Measurements from ENCODE around the gene EED. TPM values are rescaled to one million over a fixed set of nuclear protein-coding genes. Genes with fewer than 3 reads are reported as not detected.

Gene EED
- total RNA-seq, 1 experiment from 2014 or later, result 25.2 TPM

- ChIA-PET CTCF (no interaction called here), POLR2A (no interaction called here), RAD21 (ENCODE audit: low non-redundant PET in 1 of 2, low total read pairs in 2 of 2, uncharacterized antibody in 2 of 2, unreplicated experiment in 2 of 2) (no interaction called here)
- no peak for DNase-seq (ENCODE audit: low read depth, low spot score)
- Histone ChIP-seq H3K27me3 (ENCODE audit: insufficient read depth, low read length) (no peaks in the 10 kb centered on the region), H4K20me1 (ENCODE audit: insufficient read depth) (no peaks in the 10 kb centered on the region), H3K4me1 (ENCODE audit: control insufficient read depth in 1 of 2, insufficient read depth in 2 of 2, low read length in 2 of 2) (peaks cover 0 to 4% of the 10 kb centered on the region in 2 experiments; a peak in 1 of 4 replicates), H2AFZ (ENCODE audit: low read depth, low read length, poor library complexity, severe bottlenecking) (no peak overlapping the region), H3K9me3 (ENCODE audit: control insufficient read depth in 1 of 2, insufficient read depth in 1 of 2, low read depth in 1 of 2, low read length in 2 of 2) (no peaks in the 10 kb centered on the region), H3K36me3 (ENCODE audit: control insufficient read depth in 1 of 2, insufficient read depth in 2 of 2, low read length in 2 of 2) (no peaks in the 10 kb centered on the region), H3K9ac (ENCODE audit: low read length) (no peak overlapping the region), H3K9me2 (ENCODE audit: insufficient read depth) (no peaks in the 10 kb centered on the region), H3K79me2 (ENCODE audit: insufficient read depth, low read length) (no peaks in the 10 kb centered on the region), H3K27ac (ENCODE audit: low read depth, low read length) (no peak overlapping the region), H3K4me3 (replicated peaks in 1 of 2; ENCODE audit: low read depth in 1 of 2, low read length in 2 of 2) (no peak overlapping the region), H3K4me2 (ENCODE audit: low read length) (no peak overlapping the region)
- no peak for TF ChIP-seq EGR1 (IDR thresholded peaks at IDR 0.05; ENCODE audit: low read depth)
- TF ChIP-seq TCF7L2 (IDR thresholded peaks at IDR 0.05; ENCODE audit: borderline replicate concordance, extremely low read depth, insufficient read depth, insufficient read length), result no peak
- TF ChIP-seq JUND (IDR thresholded peaks at IDR 0.05), result no peak
- TF ChIP-seq RAD21 (IDR thresholded peaks at IDR 0.05; ENCODE audit: low read depth), result no peak
- no peak for TF ChIP-seq SP1 (IDR thresholded peaks at IDR 0.05; ENCODE audit: low read depth)
- no peak for TF ChIP-seq ZFX (IDR thresholded peaks at IDR 0.05)
- TF ChIP-seq EZH2 (IDR thresholded peaks at IDR 0.05), result no peak
- TF ChIP-seq CTCF (IDR thresholded peaks at IDR 0.05 in 2 of 3, conservative IDR thresholded peaks at IDR 0.05 in 1 of 3; ENCODE audit: borderline replicate concordance in 1 of 3, insufficient read depth in 1 of 3, low read depth in 2 of 3, low read length in 2 of 3), result no peak
- no peak for TF ChIP-seq ZNF274 (IDR thresholded peaks at IDR 0.05; ENCODE audit: low read depth, low read length)
- TF ChIP-seq FOSL1 (IDR thresholded peaks at IDR 0.05; ENCODE audit: low read depth), result no peak
- no peak for TF ChIP-seq EZH2phosphoT487 (IDR thresholded peaks at IDR 0.05; ENCODE audit: borderline replicate concordance)
- no peak for TF ChIP-seq YY1 (IDR thresholded peaks at IDR 0.05; ENCODE audit: extremely low read depth, insufficient replicate concordance, low read depth, low read length)
- TF ChIP-seq POLR2AphosphoS5 (IDR thresholded peaks at IDR 0.05; ENCODE audit: low read depth, low read length), result no peak
- no peak for TF ChIP-seq REST (IDR thresholded peaks at IDR 0.05; ENCODE audit: low read depth)
- no peak for TF ChIP-seq ZBTB33 (IDR thresholded peaks at IDR 0.05; ENCODE audit: extremely low read depth, insufficient replicate concordance, low read length)
- TF ChIP-seq MAX (IDR thresholded peaks at IDR 0.05), result no peak
- TF ChIP-seq ATF3 (IDR thresholded peaks at IDR 0.05), result no peak
- no peak for TF ChIP-seq SIN3A (IDR thresholded peaks at IDR 0.05; ENCODE audit: low read depth)
- no peak for TF ChIP-seq ELF1 (IDR thresholded peaks at IDR 0.05; ENCODE audit: borderline replicate concordance, low read depth)
- no TSS peak for BruUV-seq (replicated peaks)
- intact Hi-C loops (cut with micrococcal nuclease), result no loop called here
- no peak for ATAC-seq
Observed at GRCh38 chr11:86208572-86208971, 36.0 kb upstream of the EED start.

Data from HCT116 (cell line).